ENCODE data around the gene TAC3.
"Not testable (repeated sequence)": the region's sequence is repeated elsewhere in the genome, so short reads cannot be mapped to it uniquely, and the experiment has no call there.

The TAC3 gene

DNA sequence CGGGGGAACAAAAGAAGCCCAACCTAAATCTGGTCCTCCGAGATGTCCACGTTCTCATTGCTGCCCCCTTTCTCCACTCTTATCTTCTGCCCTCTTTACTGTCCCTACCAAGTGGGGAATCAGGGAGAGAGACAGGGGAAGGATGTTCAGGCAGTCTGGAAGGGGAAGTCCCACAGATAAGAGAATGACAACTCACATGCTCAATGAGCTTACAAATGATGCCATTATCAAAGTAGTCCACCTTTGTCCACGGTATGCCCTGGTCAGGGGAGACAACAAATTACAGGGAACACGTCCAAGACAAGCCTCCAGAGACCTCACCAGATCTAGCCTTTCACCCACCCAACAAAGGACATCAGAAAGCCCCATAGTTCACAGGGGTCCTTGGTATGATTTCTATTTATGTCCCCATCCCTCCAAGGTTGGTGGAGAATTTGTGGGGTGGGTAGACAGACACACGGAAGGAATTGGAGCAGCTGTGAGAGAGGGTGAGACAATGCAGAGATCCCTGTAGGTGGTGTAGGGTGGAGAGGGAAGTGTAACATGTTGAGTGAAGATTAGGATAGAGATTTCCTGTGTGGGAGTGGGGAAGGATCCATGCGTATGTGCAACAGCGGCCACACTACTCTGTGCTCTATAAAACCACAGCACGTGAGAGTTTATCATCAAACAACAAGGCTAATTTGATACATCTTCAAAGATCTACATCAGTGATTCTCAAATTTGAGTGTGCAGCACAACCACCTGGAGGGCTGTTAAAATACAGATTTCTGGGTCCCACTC is 22.9 kb upstream of the TAC3 start:
- in situ Hi-C loops (cut with MboI; ENCODE audit: low sequenced_read_pairs): no loop called here

DNA sequence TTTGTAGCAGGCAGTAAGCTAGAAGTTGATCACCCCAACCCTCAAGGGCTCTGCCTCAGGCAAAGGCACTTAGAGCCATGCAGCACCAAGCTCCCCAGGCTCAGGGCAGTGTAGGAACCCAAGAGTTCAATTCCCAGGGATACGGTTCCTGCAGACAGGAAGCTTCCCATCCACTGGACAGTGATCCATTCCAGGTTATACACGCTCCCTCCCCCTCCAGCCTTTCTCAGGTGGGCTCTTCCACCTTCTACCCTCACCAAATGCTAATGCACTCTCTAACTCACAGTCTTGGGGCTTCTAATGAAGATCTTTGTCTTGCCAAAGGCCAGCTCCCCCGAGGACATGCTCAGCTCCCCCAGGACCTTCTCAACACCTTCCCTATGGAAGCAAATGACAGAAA is 20.9 kb upstream of the TAC3 start:
- in situ Hi-C loops (cut with MboI; ENCODE audit: low sequenced_read_pairs): no loop called here

DNA sequence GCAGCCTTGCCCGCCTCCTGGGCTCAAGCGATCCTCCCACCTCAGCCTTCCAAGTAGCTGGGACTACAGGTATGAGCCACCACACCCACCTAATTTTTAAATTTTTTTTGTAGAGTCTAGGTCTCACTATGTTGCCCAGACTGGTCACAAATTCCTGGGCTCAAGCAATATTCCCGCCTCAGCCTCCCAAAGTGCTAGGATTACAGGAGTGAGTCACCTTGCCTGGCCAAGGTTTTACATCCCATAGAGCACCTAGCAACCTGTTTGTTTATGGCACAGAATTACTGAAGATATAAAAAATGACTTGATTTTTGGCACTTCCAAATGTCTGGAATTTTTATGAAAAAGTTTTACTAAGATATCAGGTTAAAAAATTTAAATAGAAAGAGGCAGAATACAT is 17.1 kb upstream of the TAC3 start:
- in situ Hi-C loops (cut with MboI; ENCODE audit: low sequenced_read_pairs): no loop called here

DNA sequence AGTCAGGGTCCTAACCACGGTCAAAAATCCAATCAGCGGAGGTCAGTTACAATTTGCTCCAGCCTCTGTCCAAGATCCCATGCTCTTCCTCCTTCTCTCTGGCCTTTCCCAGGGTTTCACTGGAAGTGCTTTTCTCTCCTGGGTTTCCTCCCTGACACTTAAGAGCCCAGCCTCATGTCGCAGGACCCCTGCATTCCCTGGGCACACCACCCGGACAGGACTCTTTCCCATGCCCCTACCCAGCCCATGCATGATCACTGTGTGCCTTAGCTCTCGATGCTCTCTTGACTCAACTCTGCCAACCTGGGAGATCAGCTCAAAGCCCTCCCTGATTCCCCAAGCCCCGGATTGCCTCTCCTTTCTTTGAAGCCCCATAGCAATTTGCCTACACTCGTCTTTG is 15.5 kb upstream of the TAC3 start:
- in situ Hi-C loops (cut with MboI; ENCODE audit: low sequenced_read_pairs): no loop called here

DNA sequence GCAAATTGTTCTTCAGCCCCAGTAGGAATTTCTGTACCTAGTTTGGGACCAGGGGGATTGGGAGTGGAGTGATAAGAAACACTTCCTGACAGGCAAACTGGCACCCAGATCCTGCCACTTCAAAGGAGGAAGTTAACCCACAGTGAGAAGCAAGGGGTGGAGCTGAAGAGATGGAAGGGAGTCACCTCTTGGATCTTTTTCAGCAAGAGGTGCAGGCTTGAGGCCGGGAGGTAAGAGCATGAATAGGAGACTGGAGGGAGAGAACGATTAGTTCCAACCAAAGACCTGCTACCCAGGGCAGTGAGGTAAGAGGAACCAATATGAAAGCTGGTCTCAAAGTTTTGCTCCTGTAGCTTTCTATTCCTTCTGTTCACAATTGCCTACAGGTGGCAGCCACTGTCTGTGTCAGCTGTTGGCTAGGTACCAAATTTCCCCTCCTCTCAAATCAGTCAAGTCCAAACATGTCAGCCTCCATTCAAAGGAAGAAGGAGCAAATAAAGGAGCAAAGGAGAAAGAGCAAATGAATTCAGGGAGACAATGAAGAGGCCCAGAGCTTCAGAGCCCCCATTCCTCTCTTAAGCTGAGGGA is 14.9 kb upstream of the TAC3 start:
- in situ Hi-C loops (cut with MboI; ENCODE audit: low sequenced_read_pairs): no loop called here

DNA sequence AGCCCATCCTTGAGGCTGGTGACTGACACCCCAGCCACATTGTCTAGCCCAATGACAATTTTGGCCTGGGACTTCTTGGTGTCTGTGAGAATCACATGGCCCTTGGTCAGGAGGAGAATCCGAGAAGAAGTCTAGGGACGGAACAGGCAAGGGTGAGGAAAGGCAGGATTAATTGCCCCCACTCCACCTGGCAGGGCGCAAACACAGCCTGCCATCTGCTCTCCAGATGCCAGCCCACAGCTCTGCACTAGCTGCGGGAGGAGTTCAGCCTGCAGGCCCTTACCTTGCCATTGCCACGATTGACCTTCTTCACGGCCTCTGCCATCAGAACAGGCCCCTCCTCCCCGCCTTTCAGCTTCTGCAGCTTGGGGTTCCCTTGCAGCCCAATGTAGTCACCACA is 13.1 kb upstream of the TAC3 start:
- in situ Hi-C loops (cut with MboI; ENCODE audit: low sequenced_read_pairs): no loop called here

DNA sequence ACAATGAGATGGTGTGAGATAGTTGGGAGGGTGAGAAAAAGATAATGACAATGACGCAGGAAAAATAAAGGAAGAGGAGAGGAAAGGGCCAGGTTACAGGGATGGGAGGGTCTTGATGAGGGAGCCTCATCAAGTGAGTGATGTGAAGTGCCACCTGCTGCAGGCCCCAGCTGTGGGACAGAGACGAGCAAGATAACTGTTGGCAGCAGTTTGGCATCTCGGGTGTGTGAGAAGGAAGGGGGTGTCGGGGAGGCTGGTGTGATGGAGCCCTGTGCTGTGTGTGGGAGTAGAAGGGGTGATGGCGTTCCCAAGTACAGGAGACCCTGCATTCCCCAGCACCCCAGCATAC is 11.4 kb upstream of the TAC3 start:
- in situ Hi-C loops (cut with MboI; ENCODE audit: low sequenced_read_pairs): no loop called here

DNA sequence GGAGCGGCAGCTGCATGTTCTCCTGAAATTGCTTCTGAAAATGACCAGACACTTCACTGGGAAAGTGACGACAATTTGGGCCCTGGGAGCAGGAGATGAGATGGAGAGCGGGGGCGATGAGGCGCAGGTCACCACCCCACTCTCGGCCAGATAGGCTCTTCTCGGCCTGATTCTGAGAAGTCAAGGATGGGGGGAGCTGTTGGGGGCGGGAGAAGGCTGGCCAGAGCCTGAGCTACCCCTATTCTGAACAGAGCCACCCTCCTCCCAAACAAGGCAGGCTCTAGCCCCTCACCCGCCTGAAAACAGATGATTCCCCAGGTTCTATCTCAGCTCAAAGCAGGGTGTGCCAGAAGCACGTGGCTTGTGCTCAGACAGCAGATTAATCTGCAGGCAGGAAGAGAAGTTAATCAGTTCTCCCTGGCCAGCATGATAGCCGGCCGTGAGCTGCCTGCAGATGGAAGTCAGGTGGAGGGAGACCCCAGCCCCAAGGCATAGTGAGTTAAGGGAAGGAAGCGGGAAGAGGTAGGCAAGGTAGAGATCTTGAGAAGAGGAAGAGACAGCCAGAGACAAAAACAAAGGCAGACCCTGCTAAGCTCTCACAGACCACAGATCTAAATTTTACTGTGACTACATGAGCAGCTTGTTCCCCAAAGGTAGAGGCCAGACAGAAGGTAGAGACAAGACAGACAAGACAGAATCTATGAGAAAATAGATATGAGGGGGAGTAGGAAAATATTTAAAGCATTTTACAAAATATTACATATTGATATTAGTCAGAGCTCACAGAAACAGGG is 10.9 kb upstream of the TAC3 start:
- in situ Hi-C loops (cut with MboI; ENCODE audit: low sequenced_read_pairs): no loop called here

DNA sequence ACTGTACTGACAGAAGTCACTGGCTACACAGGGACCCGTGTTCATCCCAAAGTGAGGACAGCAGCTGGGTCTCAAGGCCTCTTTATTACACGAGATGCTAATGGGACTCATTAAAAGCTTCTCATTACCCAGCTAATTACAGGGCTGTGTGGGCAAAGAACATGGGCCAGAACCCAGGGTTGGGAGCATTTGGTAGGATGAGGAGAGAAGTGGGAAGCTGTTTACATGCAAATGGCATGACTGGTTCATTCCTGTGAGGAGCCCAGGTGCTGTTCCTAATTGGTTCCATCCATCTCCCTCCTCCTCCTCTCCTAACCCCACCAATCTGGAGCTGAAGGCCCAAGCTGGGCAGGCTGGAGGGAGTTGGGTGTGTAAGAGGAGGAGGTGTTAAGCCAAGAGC is 8.9 kb upstream of the TAC3 start:
- in situ Hi-C loops (cut with MboI; ENCODE audit: low sequenced_read_pairs): no loop called here

DNA sequence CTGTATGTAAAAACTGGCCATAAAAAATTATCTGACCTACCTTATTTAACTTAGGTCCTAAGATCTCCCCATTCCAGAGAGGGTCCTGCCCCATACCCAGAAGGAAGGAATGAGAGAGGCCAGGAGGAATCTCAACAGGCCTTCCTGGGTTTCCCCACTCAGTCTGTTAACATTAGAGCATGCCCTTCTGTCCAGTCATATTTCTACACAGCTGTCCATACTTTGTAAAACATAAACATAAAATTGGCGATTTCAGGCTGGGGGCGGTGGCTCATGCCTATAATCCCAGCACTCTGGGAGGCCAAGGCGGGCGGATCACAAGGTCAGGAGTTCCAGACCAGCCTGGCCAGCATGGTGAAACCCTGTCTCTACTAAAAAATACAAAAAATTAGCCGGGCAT is 6.0 kb upstream of the TAC3 start:
- in situ Hi-C loops (cut with MboI; ENCODE audit: low sequenced_read_pairs): not testable (repeated sequence)

DNA sequence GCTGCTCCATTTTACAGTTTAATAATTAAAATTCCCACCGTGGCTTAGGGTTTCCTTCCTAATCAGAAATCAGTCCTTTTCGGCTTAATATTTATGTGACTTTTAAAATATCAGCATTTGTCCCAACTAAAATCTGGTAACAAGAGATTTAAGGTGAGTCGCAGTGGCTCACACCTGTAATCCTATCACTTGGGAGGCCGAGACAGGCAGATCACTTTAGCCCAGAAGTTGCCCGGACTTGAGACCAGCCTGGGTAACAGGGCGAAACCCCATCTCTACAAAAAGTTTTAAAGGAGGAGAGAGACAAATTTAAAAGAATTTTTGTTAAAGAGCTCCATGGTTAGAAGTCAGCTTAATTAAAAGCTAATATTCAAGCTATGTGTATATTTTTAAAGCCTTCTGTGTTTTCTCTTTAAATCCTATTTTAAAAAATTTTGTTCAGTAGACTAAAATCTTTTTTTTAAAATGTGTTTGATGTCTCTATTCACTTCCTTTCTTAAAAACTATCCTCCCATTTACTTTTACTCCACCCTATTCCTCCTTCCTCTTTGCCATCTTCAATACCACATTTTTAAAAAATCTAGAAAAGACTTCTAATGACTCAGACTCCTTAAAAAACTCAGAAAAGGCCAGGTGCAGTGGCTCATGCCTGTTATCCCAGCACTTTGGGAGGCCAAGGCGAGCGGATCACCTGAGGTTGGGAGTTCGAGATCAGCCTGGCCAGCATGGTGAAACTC is 3.8 kb upstream of the TAC3 start:
- in situ Hi-C loops (cut with MboI; ENCODE audit: low sequenced_read_pairs): no loop called here

DNA sequence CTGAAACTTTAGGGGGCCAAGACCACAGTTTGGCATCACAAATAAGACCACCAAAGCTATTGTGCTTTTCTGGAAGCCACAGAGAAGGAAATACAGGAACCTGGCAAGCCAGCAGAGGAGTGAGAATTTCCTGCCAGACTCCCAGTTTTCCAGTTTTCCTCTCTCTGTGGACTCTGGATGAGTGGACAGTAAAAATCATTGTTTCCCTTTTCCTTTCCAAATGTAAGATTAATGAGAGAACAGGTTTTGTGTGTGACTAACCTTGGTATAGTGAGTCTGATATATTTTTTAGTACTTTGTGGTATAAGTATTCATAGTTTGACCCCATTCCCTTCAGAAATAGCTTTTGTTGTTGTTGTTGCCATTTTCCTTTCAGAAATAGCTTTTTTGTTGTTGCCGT is 2.6 kb upstream of the TAC3 start:
- in situ Hi-C loops (cut with MboI; ENCODE audit: low sequenced_read_pairs): no loop called here

DNA sequence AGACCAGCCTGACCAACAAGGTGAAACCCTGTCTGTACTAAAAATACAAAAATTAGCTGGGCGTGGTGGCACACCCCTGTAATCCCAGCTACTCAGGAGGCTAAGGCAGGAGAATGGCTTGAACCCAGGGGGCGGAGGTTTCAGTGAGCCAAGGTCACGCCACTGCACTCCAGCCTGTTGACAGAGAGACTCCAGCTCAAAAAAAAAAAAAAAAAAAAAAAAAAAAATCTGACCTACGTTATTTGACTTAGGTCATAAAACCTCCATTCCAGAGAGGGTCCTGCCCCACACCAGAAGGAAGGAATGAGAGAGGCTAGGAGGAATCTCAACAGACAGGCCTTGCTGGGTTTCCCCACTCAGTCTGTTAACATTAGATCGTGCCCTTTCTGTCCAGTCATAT is 2.0 kb upstream of the TAC3 start:
- in situ Hi-C loops (cut with MboI; ENCODE audit: low sequenced_read_pairs): not testable (repeated sequence)

DNA sequence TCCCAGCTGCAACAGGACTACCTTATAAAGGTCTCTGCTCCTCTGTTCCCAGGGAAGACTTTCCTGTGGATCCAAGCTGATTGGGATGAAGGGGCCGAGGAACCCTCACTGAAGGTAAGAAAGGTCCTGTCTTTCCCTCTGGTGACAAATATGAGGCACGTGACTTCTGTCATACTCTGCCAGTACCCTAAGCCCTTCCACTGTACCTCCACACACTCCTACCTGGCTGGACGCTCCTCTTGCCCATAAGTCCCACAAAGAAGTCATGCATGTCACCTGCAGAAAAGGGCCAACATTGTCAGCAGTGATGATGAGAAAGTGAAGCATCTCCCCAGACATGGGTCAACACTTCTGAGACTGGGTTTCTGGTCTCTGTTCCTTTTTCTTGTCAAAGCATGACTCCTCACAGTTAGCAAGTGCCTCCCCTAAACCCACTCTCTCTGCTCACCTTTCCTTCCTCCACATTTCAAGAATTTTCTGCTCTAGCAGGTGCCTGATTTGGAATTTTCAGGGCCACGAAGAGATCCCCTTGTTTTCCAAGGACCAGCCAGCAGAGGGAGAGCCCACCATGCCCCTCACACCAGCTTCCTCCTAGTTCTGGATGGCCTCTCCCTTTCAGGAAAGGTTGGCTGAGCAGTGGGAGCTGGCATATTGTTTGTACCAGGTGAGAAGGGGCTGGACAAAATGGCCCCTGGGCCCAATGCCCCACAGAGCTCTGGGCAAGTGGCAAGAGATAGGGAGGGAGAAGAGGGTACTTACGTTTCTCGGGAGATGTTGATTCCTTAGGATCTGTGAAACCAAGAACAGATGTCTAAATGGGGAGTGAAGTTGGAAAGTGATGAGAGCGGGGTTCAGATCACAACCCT is 3.5 kb downstream of the TAC3 start:
- in situ Hi-C loops (cut with MboI; ENCODE audit: low sequenced_read_pairs): no loop called here

DNA sequence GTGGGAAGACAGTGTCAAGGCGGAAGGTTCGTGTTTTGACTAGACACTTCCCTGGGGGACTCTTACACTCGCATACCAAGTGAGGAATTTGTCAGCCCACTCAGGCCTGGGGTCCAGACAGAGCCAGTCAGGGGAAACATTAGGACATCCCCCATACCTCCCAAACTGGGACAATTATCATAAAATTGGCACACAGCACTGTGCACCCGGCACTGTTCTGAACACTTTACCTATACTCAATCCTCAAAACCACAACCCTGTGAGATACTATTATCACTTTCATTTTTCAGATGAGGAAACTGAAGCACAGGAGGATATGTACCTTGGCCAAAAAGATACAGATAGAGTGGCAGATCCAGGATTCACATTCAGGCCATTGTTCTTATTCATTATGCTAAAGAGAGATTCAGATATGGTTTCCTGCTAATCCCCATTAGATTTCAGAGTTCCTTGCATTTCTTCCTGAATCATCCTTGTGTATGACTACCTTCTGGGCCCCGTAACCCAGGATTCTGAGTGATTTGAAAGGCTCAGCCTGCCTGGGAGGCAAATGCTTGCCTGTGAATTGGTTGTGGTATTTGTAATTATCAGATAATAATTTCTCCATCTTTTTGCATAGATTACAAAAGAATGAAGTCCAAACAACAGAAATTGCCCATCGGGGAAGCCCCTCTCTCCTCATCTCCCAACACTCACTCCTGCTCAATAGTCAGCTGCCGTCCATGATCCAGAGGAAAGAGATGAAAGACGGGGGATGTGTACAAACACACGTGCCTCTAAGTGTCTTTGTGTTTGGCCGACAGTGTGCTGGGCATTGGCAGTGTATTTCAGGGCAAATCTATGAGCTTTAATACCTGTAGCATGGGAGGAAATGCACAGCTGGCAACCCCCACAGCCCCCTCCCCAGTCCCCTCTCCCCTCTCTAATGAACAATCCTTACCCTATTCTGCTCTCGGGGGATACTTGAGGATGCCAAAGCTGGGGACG is 4.6 kb downstream of the TAC3 start:
- in situ Hi-C loops (cut with MboI; ENCODE audit: low sequenced_read_pairs): no loop called here

DNA sequence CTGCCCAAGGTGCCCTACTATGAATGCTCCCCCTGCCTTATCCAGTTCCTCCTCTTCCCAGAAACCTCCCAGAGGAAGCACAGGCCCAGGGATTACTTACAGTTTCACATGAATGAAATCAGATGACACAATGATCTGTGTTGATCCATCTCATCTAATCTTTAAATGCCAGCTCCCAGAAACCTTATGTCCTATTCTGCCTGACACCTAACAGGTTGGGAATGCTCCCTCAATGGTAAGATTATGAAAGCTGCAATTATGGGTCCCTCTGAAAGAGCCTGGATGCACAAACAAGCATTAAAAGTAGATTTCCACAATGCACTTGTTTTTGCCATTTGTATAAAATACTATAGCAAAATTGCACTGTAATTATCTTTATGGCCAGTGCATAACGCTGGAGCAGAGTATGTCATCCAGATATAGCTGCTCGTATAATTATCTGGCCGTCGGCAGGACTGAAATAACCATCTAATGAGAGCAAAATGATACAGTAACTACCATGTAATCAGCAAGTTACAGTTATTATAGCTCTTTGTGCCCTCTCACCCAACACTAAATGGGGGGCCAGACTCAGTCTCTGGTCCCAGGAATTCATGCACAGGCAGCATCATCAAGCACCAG is 5.6 kb downstream of the TAC3 start:
- in situ Hi-C loops (cut with MboI; ENCODE audit: low sequenced_read_pairs): no loop called here

DNA sequence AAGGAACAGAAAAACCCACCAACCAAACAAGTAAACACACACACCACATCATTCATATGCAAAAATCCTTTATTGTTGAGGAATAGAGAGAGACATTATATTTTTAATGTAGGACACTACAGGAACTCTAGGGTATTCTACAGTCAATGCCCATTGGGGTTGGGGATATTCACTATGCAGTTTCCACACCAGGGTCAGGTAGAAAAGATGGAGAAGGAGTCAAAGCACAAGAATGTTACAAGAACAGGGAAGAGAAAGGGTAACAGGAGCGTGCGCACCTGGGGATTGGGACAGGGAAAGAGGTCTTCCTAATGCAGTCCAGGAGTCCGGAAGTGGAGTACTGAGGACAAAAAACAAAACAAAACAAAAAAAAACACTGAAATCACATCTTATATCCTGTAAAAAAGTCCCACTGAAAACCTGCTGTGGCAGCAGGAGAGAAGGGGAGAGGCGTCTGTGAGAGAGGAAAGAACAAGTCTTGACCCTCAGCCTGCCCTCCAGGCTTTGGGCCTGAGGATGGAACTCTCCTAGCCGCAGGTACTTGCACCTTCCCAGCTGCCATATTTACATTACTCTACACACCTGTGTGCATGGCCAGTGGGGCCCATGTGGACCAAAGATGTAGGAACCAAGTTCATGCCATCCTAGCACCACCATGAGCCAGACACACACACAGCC is 6.2 kb downstream of the TAC3 start:
- in situ Hi-C loops (cut with MboI; ENCODE audit: low sequenced_read_pairs): no loop called here

DNA sequence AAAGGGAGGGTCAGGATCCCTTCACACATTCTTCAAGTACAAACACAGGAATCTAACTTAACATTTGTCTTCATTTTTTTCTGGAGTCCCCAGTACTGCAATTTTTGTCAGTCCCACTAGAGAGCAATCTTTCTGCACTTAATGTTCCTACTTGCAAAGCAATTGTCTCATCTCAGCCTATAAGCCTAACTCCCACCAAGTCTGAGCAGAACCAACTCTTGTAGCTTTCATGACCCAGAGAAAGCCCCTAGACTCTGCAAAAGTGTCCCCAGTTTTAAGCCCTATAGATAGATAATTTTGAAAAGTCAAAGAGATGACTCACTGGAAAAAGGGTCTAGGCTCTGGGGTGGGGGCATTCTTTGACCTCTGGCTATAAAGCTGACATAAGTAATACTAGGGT is 8.2 kb downstream of the TAC3 start:
- in situ Hi-C loops (cut with MboI; ENCODE audit: low sequenced_read_pairs): no loop called here

Data from HL-60/S4 treated with retinoic acid at 250 ng/mL for 4 days and 3 days (cell line).